GM18499 (cell line): ENCODE results near the gene MOV10.

Experiments
- ATAC-seq: cut with Tn5 transposase; IDR thresholded peaks from one replicate; pipeline ENCODE4 v1.9.1; 2021; ENCODE audit warnings: moderate number of reproducible peaks; ENCODE audit not compliant: insufficient read depth, unreplicated experiment

Gene MOV10

DNA sequence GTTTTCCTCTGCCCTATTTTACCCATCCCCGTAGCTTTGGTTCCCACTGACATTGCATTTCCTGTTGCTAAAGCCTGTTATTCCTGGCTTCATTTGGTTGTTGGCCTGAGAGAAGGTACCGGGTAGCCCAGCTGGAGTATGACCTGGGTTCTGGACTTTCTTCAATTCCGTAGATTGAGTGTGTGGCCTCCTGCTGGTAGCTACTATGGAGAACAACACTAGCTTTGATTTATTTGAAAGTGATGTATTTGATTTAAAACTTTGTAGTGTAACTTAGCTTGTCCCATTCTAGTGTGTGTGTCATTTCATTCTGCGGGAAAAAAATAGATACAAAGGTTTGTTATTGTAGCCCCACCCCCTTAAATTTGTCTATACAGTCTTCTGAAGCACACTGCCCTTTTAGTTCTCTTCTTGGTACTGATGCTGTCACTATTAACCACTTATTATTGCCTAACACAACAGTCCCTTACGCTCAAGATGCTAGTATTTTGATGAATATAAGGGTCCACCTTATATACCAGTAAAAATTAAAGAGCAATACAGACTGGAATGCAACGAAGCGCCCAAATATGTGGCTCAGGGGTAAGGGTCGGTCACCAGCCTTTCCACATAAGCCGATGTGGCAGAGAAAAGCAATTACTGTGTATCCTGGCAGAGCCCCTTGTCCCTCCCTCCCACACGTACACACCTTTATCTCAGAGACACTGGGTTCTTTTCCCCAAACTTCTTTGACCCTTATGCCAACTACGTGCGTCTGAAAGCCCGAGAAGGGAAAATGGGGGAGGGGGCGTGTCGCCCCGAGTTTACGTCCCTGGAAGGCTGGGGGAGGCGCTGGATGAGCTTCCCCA, 643 bp upstream of the MOV10 start:
- ATAC-seq: no peak

DNA sequence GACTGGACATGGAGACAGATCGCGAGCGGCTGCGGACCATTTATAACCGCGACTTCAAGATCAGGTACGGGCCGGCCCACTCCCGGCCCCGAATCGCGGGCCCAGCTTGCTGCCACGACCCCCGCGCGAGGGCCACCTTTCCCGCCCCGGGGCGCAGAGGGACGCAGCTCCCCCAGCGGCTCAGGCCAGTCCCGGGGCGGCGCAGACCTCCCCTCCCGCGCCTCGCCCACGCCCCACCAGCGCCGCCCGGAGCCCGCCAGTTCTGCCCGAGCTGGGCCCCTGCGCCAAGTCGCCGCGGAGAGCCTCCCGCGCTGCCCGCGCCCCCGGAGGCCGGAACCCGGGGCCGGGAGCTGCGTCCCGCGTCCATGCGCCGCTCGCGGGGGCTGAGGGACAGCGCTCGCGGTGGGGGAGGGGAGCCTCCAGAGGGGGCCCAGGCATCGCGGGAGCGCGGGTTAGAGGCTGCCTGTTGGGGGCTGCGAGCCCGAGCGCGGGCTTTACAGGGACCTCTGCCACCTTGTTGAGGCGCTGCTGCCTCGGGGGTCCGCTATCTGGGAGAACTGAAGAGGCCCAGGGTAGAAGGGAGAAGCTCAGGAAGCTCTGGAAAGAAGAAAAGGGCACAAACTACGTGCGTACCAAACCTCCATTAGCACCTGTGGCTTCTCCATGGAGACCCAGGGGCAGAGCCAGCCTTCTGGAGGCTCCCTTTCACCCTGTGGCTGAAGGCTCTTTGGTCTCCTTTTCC, 698 bp downstream of the MOV10 start:
- no peak for ATAC-seq

DNA sequence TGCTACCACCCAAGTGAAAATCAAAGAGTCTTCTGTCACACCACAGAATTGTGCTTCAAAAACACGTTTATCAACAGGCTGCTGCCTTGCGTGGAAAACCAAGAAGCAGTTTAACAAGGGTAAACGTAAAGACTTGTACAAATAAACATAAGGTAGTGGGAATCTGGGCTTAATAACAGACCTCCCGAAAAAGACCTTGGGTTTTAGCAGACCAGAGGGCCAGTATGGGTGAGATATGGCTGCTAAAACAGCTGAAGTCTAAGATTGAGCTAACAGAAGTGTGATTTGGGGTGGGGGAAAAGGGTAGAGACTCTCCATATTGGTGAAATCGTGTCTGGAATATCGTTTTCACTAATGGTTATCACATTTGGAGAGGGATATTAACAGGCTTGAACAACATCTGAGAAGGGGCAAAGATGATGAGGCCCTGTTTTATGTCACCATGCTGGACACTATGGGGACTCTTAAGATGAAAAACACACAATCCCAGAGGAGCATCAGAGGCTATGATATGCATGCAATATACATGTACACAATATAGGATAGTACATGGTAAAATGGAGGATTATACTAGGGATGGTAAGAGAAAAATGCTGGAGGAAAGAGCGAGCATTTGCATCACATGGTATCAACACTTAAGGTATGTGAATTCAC, 1.4 kb downstream of the MOV10 start:
- ATAC-seq: no peak

DNA sequence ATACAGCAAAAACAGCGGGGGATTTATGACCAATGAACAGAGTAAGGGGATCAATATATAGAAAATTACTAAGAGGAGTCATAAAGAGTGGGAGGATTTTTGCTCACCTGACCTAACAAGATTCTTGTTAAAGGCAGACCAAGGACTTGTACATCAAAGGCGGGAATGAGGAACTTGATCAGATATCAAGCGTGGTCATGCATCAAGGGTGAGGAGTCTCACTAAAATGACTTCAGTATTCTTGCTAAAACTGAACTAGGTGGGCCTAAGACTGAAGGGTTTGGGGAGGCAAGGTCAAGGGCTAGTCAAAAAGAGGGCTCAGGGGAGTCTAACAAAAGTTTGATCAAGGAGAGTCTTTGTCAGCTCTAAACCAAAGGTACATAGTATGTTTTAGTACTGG, 2.1 kb downstream of the MOV10 start:
- ATAC-seq: no peak

DNA sequence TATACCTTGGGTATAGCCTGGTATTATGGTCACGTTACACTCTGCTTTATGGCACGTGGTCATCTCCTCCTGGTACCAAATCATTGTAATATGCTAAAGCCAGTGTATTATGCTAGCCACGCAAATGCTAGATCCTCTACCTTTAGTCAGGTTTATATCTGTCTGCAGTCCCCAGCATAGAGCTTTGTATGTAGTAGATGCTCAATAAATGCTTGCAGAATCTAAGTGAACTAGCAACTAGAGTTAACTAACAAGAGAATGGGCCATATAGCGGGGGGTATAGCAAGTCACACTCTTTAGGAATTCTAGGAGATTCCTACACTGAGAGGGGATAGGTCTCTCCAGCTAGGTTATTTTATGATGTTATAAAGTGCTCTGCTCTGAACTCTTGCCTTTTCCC, 3.0 kb downstream of the MOV10 start:
- ATAC-seq: no peak

DNA sequence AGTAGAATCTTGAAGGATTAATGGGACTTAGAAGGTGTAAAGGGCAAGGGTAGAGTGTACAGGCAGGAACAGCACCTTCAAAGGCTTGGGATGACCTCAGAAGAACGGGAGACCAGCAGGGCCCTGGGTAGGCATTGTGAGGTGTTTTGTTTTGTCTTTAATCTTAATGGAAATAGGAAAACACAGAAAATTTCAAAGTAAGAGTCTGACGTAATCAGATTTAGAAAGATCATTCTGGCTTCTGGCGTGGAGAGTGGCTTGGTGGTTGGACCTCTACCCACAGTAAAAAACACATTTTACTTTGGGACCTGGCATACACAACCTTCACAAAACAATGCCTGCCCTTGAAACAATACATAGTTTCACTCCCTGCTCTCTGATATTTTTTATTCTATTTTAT, 4.1 kb downstream of the MOV10 start:
- ATAC-seq: no peak

DNA sequence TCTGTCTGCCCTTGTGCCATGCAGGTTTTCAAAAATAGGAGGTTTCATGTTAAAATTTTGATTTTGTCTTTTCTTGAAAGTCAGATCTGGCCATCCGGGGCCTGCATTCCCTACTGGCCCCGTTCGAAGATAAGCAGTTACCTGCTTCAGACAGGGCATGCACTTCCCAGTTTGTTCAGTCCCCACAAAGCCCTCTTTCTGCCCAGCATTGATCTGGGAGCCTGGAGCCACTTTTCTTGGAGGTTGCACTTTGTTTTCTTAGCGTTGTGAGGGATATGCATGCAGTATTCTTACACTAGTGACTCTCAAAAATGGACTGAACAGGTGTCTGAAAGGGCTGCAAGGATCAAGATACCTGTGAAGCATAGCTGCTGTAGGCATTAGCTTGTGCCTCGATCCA, 11.5 kb downstream of the MOV10 start:
- ATAC-seq: no peak

DNA sequence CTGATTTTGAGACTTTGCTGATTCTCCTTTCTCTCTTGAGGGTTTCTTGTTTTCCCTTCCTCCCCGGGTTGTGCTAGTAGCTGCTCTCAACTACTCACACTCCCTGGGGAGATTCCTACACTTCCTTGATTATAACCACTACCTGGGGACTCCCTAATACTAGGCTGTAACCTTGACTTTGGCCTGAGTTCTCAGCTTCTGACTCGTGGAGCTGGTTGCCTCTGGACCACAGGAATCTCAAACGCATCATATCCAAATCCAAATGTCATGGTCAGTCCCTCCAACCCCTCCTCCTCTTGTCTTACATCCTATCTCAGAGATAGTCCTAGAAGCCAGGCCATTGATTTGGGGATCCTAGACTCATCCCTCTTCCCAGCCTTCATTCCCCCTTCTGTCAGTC, 12.0 kb downstream of the MOV10 start:
- ATAC-seq: no peak

DNA sequence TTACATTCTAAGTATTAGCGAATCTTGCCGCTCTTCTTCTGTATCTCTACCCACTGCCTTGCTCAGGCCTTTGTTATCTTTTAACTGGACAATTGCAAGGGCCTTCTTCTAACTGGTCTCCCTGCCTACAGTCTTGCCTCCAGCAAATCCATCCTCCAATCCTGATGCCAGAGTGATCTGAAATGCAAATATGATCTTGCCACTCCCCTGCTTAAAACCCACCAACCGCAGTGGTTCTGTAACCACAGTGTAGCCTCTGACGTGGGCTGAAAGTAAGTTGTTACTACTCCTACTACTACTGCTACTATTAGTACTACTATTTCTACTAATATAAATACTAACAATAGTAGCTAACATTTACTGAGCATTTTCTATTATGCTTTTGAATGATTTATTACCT, 12.4 kb downstream of the MOV10 start:
- no peak for ATAC-seq

DNA sequence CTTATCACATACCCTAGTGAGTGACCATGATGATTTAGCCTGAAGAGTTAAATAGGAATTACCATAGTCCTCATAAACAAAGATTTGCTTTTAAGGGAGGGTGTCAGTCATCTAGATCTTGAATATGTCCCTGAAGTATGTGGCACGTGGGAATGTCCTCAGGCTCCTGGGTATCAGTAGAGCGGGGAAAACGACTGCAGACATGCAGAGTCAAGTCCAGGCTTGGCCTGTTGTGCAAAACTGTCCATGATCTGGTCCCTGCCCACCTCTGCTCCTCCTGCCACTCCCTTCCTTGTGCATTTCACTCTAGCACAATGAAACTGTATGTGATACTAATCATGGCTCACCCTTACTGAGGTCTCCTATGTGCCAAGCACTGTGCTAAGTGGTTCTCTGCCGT, 12.9 kb downstream of the MOV10 start:
- ATAC-seq: no peak

DNA sequence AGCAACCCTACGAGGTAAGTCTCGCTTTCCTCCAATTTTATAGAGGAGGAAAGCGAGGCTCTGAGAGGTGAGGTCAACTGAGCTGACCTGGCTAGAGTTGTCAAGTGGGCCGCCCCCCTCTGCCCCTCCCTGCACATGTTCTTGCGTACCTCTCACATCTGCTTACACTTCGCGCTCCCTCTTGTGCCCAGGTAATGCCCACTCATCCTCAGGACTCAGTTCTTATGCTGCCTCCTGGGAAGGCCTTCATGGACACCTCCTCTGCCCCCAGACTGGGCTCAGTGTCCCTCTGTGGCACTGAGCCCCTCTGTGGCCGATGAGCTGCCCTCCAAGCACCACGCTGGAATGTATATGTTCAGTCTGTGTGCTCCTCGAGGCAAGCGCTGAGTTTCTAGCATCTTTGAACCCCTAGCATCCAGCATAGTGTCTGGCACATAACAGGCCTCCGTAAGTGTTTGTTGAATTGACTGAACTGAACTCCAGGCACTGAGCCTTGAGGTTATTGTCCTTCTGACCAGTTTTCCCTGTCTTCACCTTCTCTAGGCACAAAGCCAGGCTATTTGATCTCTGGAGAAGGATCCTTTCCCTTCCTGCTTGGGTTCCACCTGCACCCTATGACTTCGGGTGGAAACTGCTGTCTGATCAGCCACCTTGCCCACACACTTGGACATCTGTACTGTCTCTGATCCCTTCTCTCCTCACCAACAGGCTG, 13.5 kb downstream of the MOV10 start:
- no peak for ATAC-seq

DNA sequence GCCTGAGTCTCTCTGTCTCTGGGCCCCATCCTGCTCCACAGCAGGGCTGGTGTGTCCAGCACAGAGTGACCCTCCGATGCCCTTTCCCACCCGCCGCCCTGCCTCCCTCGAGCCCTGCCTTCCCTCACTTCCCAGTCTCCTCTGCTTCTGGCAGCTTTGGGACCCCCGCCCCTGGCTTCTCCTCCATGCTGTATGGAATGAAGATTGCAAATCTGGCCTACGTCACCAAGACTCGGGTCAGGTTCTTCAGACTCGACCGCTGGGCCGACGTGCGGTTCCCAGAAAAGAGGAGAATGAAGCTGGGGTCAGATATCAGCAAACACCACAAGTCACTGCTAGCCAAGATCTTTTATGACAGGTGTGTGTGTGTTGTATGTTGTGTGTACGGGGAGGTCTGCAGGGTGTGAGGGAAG, 14.3 kb downstream of the MOV10 start:
- no peak for ATAC-seq

DNA sequence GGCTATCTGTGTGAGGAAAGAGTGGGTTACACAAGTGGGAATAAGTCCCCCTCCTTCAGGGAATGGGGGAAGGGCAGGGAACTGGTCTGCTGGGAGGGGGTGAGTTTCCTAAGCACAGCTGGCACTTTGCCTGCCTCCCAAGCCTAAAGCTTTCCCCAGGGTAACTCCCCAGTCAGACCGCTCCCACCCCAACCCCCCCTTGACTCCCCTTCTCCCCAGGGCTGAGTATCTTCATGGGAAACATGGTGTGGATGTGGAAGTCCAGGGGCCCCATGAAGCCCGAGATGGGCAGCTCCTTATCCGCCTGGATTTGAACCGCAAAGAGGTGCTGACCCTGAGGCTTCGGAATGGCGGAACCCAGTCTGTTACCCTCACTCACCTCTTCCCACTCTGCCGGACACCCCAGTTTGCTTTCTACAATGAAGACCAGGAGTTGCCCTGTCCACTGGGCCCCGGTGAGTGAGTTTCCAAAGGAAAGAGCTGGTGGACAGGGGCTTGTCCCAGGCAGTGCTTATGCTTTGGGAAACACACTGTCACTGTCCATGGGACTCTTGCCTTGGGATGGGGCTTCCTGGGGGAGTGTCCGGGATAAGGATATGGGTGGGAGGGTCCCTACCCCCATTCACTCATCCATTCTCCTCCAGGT, 14.9 kb downstream of the MOV10 start:
- ATAC-seq: no peak

DNA sequence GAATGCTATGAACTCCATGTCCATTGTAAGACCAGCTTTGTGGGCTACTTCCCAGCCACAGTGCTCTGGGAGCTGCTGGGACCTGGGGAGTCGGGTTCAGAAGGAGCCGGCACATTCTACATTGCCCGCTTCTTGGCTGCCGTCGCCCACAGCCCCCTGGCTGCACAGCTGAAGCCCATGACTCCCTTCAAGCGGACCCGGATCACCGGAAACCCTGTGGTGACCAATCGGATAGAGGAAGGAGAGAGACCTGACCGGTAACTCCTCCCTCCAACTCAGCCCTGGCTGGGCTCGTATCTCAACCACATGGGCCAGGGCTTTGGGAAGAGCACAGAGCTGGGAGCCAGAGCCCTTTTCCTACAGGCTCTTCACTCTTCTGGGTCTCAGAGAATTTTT, 15.4 kb downstream of the MOV10 start:
- ATAC-seq: no peak

DNA sequence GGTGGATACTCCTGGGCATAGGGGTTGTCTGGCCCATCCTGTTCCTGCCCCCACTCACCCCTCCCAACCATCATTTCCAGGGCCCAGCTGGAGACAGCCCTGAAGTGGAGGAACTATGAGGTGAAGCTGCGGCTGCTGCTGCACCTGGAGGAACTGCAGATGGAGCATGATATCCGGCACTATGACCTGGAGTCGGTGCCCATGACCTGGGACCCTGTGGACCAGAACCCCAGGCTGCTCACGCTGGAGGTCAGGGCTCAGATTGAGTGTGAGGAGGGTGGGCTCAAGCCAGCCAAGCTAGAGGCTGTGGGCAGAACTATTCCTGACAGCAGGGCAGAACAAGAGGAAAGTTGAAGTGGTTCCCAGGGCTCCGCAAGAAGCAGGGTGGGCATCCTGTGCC, 18.2 kb downstream of the MOV10 start:
- ATAC-seq: no peak

DNA sequence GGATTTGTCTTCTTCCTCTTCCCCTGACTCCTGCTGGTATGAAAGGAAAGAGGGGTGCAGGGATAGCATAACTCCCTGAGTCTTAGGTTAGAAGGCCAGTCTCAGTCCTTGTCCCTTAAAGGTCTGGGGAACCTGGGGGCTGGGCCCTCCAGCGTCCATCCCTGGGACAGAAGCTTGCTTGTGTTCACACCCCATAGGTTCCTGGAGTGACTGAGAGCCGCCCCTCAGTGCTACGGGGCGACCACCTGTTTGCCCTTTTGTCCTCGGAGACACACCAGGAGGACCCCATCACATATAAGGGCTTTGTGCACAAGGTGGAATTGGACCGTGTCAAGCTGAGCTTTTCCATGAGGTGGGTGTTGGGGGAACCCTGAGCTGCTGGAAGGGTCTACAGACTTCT, 19.4 kb downstream of the MOV10 start:
- no peak for ATAC-seq

DNA sequence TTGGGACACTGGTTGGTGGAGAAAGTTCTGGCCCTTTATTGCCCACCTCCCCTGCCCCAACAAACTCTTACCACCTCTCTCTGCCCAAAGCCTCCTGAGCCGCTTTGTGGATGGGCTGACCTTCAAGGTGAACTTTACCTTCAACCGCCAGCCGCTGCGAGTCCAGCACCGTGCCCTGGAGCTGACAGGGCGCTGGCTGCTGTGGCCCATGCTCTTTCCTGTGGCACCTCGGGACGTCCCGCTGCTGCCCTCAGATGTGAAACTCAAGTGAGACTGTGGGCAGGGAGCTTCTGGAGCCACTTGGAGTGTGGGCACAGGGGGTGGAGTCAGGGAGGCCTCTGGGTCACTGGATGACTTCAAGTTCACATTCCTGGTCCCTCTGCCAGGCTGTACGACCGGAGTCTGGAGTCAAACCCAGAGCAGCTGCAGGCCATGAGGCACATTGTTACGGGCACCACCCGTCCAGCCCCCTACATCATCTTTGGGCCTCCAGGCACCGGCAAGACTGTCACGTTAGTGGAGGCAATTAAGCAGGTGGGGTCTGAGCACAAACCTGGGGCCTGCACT, 20.0 kb downstream of the MOV10 start:
- ATAC-seq: no peak

DNA sequence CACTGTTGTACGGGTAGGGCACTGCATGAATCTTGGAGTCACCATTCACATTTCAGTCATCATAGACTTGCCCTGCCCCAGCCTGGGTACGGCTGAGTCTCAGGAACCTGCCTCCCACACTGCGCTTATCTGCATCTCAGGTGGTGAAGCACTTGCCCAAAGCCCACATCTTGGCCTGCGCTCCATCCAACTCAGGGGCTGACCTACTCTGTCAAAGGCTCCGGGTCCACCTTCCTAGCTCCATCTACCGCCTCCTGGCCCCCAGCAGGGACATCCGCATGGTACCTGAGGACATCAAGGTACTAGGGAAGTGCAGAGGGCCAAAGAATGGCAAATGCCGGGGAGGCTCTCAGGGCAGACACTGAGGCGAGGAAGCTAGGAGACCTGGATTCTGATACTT, 20.8 kb downstream of the MOV10 start:
- ATAC-seq: no peak

DNA sequence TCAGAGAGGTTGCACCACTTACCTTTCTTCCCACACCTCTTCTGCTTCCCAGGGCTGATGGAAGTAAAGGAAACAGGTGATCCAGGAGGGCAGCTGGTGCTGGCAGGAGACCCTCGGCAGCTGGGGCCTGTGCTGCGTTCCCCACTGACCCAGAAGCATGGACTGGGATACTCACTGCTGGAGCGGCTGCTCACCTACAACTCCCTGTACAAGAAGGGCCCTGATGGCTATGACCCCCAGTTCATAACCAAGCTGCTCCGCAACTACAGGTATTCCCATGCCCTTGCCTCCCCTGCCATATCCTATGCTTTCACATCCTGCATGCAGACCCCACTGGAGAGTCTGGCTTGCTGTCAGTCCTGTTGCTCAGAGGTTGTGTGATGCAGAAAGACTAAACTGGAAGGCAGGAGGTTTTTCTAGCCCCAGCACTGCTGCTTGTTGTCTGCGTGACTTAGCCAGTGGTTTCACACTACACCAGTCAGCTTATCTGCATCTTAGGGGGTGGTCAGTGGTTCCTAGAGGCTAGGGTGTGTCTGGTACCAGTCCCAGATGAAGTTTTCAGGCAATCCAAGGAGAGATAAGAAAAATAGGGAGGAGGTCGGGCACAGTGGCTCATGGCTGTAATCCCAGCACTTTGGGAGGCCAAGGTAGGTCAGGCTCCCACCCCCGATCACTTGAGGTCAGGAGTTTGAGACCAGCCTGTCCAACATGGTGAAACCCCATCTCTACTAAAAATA, 22.3 kb downstream of the MOV10 start:
- no peak for ATAC-seq
